Thyroid gland (tissue), 4 donors: ENCODE results near the gene CSRP3.

ENCODE experiments used
- POLR2A ChIP-seq, 2 donors: fragments of 450-650 bp; IDR thresholded peaks; one replicate each; pipeline ENCODE4 v1.6.1; 2017; ENCODE audit warnings: antibody characterized with exemption in 2 of 2, mild to moderate bottlenecking in 2 of 2, moderate library complexity in 1 of 2
- TF ChIP-seq, protein P1 (sequence below), 6 experiments: fragments of 200-600 bp in 3 of 6; fragments of 450-650 bp in 3 of 6; sonication (generic) in 3 of 6; IDR thresholded peaks; one replicate each; pipeline ENCODE4 v1.5.1; 2016 to 2019; ENCODE audit warnings: antibody characterized with exemption in 6 of 6, mild to moderate bottlenecking in 2 of 6, inconsistent platforms in 1 of 6, moderate library complexity in 1 of 6

DNA sequence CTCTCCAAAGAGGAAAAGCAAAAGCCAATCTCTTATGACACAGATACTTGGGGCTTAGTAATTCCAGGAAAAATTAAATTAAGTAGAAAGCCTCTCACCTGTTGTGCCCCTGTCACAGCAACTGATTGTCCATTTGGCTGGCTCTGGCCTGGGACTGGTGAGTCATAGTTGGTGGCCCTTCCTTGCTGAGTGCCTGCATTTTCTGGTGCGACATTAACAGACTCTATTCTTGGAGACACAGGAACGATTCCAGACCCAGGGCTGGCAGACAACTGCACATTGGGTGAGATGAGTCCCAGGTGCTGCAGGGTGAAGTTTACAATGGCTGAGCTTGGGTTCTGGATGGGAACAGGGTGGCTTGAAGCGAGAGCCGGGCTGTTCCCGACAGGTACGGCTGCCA, 23.3 kb upstream of the CSRP3 start:
- TF ChIP-seq POLR2A (IDR thresholded peaks at IDR 0.05): no peak
- TF ChIP-seq, protein P1, sequence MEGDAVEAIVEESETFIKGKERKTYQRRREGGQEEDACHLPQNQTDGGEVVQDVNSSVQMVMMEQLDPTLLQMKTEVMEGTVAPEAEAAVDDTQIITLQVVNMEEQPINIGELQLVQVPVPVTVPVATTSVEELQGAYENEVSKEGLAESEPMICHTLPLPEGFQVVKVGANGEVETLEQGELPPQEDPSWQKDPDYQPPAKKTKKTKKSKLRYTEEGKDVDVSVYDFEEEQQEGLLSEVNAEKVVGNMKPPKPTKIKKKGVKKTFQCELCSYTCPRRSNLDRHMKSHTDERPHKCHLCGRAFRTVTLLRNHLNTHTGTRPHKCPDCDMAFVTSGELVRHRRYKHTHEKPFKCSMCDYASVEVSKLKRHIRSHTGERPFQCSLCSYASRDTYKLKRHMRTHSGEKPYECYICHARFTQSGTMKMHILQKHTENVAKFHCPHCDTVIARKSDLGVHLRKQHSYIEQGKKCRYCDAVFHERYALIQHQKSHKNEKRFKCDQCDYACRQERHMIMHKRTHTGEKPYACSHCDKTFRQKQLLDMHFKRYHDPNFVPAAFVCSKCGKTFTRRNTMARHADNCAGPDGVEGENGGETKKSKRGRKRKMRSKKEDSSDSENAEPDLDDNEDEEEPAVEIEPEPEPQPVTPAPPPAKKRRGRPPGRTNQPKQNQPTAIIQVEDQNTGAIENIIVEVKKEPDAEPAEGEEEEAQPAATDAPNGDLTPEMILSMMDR (IDR thresholded peaks at IDR 0.05): no peak
